OCI-M2 (cell line): ENCODE results near the gene NAV2.

Experiments used
- DNase-seq: peaks from one replicate; lab custom pipeline; 2025; ENCODE audit not compliant: unreplicated experiment; lab: John Stamatoyannopoulos, UW

NAV2 gene, protein sequence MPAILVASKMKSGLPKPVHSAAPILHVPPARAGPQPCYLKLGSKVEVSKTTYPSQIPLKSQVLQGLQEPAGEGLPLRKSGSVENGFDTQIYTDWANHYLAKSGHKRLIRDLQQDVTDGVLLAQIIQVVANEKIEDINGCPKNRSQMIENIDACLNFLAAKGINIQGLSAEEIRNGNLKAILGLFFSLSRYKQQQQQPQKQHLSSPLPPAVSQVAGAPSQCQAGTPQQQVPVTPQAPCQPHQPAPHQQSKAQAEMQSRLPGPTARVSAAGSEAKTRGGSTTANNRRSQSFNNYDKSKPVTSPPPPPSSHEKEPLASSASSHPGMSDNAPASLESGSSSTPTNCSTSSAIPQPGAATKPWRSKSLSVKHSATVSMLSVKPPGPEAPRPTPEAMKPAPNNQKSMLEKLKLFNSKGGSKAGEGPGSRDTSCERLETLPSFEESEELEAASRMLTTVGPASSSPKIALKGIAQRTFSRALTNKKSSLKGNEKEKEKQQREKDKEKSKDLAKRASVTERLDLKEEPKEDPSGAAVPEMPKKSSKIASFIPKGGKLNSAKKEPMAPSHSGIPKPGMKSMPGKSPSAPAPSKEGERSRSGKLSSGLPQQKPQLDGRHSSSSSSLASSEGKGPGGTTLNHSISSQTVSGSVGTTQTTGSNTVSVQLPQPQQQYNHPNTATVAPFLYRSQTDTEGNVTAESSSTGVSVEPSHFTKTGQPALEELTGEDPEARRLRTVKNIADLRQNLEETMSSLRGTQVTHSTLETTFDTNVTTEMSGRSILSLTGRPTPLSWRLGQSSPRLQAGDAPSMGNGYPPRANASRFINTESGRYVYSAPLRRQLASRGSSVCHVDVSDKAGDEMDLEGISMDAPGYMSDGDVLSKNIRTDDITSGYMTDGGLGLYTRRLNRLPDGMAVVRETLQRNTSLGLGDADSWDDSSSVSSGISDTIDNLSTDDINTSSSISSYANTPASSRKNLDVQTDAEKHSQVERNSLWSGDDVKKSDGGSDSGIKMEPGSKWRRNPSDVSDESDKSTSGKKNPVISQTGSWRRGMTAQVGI (N-terminal part only)

DNA sequence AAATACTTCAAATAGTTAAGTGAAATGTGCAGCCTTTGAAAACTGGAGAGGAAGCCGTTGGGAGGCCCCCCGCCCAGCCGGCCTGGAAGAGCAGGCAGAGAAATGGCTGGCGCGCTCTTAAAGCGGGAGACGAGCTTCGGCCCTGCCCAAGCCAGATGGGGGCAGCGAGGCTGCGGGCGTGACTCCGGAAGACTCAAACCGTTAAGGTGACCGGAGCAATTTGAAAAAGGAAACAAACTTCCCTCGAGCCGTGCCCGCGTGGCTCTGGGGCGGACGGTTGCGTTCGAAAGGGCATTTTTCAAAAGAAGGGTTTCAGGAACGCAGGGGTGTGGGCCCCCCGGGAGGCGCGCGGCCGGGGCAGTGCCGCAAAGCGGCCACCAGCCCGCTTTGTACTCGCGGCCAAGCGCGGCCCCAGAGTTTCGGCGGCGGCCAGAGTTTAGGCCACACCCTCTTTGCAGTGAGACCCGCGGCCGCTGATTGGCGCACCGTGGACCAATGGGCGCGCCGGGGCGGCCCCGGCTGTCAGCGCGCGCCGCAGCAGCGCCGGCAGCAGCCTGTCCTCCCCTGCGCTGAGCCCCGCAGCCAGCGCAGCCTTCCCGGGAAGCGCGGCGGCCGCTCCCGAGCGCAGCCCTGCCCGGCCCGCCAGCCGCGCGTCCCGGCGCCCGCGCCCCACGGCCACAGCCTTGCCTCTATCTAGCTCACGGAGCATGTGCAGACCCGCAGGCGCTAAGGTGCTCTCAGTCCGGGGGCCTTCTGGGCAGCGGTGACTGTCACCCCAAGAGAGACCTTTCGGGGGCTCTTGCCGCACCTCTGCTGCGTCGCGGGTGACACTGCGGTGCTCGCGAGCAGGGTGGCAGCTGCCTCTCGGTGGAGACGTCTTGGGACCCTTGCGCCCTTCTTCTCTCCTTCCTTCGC lies at the start of gene NAV2:
NAV2 (plus strand) TSS at position 557 of the 915 bp plus-strand sequence. CDS start 859 bp downstream, outside the sequence.
- DNase-seq: no peak

DNA sequence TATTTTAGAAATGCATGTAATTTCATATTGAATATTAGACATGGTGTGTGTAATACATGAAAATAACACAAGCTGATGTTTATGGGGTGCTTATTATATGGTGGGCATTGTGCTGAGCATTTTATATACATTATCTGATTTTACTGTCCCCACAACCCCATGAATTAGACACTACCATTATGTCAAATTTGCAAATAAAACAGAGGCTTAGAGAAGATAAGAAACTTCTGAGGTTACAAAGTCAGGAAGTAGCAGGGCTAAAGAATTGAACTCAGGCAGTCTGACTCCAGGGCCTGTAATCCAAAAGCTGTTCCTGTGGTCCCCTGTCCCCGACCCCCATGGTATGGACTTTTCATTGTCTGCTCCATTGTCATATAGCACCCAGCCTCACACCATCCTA lies 49.4 kb upstream of the NAV2 start:
- DNase-seq: no peak

DNA sequence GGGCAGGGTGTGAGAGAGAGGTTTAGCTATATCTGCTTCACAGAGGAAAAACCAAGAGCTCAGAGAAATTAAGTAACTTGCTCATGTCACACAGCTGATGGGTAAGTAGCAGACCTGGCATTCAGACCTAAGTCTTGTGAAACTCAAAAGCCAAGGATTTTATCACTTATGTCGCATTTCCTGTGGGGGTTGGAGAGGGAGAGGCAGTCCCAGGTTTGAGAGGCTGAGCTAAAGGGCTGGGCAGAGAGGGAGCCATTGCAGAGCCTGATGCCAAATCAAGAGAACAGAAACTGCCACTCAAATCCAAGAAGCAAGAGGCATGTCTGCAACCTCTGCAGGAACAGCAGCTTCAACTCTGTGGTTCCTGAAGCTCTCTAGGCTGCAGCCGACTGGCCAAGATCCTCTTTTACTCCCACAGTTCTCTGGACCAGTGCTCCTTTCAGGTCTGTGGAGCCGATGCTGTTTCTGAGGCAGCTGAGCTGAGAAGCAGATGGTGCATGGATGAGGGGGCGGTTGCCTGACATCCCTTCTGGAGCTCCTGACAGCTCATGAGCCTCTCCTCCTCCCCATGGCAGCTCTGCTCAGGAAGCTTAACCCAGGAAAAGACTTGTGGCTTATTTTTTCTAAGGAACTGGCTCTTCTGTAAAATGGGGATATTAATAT lies 47.6 kb upstream of the NAV2 start:
- DNase-seq: no peak

DNA sequence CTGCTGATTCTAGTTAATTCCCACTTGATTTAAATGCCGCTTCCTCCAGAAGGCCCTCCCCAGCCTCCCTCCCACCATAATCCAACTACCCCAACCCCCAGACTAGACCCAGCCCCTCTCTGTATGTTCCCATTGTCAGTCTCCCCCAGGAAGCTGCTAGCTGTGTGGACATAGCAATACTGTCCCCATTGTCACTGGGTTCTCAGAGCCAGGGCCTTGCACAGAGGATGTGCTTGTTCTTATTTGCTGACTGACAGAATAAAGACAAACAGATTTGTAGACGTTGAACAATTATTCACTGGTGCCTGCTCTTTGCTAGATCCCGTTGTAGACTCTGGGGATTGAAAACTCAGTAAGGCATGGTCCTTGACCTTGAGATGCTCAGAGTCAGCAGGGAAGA lies 45.7 kb upstream of the NAV2 start:
- no peak for DNase-seq

DNA sequence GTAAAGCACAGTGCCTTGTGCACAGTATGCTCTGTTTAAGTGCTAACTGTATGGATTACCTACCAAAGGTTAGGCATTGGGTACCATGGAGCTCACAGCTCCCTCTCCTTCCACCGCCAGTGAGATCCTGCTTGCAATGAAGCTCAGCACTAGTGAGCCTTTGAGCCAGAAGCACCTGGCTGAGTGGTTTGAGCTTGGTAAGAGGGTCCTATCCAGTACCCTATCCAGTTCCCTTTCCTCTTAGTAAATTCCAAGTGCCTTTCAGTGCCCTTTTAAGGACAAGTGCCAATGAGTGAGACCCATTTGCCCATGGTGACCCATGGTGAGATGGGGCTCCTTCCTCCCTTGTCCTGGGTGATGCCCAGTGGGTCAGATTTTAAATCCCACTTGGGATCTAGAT lies 43.1 kb upstream of the NAV2 start:
- DNase-seq: no peak

DNA sequence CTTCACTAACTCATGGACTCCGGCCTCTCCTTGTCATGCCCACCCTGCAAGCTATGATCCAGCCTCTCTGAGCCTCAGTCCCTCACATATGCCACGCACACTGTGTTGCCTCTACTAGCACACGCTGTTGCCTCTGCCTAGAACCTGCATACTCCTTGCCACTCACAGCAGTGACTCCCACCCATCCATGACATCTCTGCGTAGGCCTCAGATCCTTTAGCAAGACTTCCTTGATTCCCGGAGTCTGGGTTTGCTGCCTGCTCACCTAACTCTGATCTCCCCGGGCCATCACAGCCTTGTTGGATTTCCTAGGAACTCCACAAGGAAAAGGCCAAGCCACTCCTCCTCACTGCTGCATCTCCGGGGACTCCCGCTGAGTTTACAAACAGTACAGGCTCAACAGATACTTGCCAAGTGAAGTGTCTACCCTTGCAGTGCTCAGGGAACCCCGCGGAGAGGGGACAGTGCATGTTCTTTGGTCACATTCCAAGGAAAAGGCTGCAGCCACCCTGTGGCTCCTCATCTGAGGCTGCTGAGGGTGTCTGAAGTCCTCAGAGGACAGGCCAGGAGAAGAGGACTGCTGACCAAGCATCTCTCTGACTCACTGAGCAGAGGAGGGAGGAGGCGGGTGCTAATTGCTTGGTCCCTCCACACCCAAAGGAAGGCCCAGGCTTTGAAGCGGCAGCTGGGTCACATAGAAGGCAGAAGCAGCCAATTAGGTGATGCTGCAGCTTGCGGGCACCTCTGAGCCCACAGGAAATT lies 42.4 kb upstream of the NAV2 start:
- DNase-seq: no peak

DNA sequence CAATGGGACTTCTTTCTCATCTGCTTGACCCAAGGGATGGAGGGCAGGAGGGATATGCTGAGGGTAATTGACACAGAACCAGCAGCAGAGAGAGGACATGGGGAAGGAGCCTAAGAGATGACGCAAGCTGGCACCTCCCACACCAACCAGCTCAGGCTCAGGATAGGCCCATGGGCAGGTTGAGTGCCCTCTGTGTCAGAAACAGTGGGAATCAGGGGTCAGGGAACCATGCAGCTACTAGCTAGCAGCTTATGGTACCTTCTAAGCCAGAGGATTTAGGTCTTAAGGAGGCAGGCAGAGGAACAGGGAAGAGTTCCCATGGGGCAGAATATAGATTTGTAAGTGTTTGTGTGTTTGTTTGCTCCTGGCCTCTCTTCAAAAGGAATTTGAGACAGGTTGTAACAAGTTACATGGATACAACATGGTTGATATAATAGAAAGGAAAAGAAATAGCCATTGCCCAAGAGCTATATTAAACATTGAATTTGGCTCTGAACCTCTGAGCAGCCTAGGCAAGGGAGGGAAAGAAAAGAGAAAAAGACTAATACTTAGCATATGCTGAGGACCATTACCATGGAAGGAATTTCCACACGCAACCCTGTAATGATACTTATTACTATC lies 39.9 kb upstream of the NAV2 start:
- DNase-seq: no peak

DNA sequence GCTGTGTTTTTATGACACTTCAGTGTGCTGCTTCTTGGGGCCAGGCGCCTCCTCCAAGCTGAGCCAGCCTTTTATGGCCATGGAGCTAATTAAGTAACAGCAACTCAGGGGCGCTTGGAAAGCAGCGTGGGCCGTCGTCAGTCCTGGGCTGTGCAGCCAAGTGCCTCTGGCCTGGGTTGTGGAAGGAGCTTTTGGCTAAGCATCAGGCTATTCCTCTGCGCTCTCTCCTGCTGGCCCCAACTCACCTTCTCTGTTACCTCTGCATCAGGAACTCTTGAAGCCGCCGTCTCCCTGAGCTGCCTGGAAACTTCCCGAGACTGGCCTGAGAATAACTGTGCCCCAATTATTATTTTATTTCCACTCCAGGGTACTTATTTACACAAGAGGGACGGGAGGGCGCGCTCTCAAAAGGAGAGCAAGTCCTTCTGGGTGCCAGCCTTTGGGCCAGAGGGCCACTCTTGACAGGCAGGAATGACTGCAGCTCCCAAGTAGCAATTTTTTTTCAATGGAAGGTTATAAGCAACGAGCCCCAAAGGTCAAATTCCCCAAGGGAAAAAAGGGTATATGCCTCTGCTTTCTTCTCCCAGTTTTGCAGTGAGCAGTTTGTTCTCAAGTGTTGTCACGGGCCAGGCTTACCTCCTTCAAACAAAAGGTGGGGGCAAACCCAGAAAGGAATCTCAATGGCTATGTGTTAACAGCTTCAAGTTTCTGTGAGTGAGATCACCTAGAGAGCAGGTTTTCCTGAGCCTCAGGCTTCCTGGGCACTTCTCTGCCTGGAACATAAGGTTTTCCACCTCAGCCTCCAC lies 38.5 kb upstream of the NAV2 start:
- no peak for DNase-seq

DNA sequence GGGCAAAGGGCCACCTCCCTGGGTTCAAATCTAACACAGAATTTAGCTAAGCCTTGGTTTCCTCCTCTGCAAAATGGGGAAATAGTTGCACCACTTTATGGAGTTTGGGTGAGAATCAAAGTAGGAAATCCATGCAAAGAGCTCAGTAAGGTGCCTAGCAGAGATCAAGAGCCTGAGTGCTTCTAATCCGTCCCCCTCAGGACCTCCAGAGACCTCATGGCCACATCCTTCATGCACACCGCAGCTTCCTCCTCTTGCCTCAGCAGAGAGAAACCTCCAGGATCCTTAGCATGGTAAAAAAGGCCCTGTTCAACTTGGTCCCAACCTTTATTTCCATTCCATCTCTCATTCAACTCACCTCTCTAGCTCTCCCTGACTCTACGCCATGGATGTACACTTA lies 37.8 kb upstream of the NAV2 start:
- DNase-seq: no peak

DNA sequence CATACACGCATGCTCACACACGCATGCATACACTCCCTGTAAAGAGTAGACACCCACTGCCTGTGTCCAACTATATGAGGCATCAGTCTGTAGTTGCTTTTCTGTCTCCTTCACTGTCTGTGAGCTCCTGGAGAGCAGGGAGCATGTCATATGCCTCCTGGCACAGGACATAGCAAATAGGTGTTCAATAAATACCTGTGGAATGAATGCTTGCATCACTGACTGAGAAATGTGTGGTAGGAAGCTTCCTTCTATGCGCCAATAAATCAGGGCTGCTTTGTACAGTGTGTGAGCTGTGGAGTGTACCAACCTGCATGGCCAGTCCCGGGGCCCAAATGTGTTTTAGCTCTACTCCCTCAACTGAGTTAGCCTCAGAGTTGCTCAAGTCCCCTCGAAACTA lies 37.2 kb upstream of the NAV2 start:
- DNase-seq: no peak

DNA sequence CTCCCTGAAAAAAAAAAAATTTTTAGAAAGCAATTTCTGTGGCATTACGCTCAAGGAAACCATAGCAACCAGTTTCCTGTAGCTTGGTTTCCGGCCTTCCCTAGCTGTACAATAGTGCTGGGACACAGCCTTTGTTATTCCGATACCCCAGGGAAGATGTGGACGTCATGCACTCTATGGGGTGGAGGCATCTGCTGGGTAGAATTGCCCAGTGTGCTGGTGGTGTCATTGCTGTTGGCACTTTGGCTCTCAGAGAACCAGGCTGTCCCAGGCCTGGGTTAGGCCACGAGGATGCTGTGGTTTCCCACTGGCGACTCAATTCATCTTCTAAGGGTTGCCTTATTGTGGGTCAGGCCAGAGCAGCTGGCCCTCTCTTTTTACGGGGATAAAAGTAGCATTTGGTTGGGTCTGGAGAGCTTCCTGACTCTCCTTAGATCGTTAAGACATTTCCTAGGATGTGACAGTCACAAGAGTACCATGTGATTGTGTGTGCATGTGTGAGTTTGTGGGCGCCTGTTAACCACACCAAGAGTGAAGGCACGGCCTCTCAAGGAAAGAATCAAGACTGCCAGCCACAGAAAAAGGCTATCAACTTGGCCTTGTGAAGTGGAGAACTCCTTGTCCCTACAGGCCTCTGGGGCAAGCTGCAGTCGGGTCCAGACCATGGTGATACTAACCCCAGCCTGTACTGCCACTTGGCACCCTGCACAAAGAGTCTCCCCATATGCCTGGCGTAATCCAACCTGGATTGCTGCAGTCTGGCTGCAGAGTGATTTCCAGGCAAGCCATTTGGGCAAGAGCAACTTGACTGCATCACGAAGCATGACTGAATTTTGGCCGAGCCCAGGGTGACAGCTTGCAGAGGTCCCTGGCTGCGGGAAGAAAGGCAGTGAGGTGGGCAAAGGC lies 35.9 kb upstream of the NAV2 start:
- DNase-seq: no peak

DNA sequence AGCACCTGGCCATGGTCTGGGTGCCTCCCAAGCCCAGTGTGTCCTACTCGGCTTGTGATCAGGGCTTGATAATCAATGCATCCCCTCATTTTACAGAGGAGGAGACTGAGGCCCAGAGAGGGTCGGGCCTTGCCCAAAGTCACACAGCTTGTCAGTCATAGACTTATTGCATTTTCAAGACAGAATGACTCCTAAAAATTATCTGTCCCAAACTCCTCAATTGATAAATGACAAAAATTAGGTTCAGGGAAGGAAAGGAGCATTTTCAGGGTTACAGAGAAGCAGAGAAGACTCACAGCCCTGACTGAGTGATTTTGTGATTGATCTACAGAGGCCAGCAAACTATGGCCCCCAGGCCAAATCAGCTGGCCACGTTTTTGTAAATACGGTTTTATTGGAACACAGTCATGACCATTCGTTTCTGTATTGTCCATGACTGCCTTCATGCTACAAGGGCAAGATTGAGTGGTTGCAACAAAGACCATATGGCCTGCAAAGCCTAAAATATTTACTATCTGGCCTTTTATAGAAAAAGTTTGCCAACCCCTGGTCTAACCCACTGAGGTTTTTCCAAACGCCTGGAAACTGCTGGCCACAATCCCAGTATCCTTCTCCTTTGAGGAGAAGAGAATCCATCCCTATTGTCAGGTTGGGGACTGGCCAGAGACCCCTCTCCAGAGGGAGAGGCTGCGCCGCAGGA lies 35.1 kb upstream of the NAV2 start:
- no peak for DNase-seq

DNA sequence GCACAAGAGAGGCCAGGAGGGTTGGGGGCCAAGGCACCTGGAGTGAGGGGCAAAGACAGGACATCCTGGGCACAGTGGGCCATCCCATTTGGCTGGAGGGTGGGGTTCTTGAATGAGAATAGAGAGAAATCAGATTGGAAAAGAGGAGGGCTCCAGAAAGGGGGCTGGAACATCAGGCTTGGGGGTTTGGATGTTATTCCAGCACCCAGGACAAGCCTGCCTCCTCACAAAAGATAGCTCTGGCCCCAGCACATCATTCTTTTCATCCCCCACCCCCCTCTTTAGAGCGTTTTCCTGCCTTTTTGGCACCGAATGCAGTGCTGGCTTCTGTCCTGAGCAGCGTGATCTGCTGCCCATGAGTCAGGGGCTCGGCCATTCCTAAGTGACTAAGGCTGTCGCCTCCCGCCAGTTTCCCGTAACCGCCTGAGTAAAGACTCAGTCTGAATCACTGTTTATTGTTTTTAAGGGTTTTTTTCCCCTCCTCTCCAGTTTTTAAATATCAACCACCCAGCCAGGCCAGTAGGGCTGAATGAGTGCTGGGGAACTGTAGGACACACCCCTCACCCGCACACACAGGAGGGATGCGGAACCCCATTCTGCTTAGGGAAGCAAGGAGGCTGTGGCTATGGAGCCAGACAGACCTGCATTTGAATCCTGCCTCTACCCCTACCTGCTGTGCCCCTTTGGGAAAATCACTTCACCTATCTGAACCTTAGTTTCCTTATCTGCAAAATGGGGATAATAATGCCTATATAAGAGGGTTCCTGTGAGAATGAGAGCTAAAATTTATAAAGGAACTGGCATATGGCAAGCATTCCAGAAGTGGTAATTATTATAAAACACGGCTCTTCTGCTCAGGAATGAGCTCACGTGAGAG lies 32.4 kb upstream of the NAV2 start:
- DNase-seq: no peak

DNA sequence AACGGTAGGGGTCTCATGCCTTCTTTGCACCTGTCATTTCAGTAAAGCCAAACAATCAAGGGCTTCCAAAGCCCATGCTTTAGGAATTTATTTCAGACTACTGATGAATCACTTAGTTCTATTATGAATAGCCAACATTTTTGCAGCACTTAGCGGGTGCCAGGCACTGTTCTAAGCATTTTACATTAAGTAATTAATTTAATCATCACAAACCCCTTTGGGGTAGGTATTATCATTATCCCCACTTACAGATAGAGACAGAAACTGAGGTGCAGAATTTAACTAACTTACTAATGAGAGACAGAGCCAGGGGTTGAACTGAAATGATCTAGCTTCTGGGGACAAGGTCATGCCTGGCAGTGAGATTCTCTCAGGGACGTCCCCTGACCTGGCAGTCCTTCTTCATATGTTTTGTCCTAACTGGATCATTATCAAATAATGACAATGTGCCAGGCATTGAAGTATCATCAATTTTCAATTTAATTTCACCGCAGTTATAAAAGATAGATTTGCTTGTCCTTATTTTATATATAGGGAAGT lies 31.7 kb upstream of the NAV2 start:
- DNase-seq: no peak

DNA sequence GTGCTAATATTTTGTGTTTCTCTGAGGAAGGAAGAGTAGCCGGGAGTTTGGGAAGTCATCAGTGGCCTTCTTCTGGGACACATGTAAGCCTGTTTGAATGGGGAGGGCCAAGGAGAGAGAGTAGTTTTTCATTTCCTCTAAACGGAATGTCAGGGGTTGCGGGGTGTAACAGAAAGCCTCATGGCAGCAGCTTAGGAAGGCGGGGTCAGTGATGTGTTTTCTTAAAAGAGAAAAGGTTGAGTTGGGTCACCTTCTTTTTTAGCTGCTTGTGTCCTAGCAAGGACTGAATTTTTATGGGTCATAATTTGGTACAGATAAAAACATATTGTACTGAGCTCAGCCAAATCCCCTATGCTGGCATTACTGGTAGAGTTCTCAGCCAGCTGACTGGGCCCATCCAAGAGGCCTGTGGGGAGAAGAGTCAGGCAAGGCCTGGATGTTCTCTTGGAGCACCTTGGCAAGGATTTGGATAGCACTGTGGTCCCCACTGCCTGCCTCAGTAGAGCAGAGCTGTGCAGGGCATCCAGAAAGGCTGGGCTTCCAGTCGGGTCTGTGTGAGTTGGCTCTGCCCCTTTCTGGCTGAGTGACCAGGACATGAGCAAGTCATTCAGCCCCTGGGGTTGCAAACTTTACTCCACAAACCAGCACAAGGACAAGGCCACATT lies 29.4 kb upstream of the NAV2 start:
- DNase-seq: no peak
